HG03558 (cell line): ENCODE results near the gene ACLY.

ENCODE experiments used
- ATAC-seq: cut with Tn5 transposase; IDR thresholded peaks from one replicate; pipeline ENCODE4 v1.9.1; 2021; ENCODE audit warnings: moderate number of reproducible peaks; ENCODE audit not compliant: unreplicated experiment; ENCODE audit errors: extremely low read depth

The ACLY gene

GRCh38 chr17:41914358-41914766, 4.4 kb downstream of the ACLY start:
- no peak for ATAC-seq

GRCh38 chr17:41913798-41914197, 5.0 kb downstream of the ACLY start:
- no peak for ATAC-seq

DNA sequence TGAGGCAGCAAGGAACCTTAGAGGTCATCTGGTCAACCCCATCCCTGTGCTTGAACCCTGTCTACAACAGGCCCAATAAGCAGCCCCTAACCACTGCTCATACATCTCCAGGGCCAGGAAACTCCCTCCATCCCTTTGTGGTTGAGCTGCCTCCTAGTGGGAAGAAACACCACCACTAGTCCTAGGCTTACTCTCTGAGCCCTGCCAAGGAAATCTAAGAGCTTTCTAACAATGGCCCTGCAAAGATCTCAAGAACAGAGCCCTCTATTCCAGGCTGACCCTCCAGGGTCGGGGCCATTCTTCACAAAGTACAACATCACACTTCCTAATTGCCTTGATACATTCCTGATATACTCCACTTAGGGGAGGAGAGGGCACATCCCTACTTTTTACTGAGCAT, 5.8 kb downstream of the ACLY start:
- no peak for ATAC-seq

GRCh38 chr17:41910701-41911391, 7.9 kb downstream of the ACLY start:
- ATAC-seq, result no peak

GRCh38 chr17:41909088-41909487, 9.7 kb downstream of the ACLY start:
- ATAC-seq, result no peak

GRCh38 chr17:41907633-41908539, 10.9 kb downstream of the ACLY start:
- ATAC-seq, result no peak

- ATAC-seq, result no peak
These were observed 11.6 kb downstream of the ACLY start for GRCh38 chr17:41907185-41907556.

DNA sequence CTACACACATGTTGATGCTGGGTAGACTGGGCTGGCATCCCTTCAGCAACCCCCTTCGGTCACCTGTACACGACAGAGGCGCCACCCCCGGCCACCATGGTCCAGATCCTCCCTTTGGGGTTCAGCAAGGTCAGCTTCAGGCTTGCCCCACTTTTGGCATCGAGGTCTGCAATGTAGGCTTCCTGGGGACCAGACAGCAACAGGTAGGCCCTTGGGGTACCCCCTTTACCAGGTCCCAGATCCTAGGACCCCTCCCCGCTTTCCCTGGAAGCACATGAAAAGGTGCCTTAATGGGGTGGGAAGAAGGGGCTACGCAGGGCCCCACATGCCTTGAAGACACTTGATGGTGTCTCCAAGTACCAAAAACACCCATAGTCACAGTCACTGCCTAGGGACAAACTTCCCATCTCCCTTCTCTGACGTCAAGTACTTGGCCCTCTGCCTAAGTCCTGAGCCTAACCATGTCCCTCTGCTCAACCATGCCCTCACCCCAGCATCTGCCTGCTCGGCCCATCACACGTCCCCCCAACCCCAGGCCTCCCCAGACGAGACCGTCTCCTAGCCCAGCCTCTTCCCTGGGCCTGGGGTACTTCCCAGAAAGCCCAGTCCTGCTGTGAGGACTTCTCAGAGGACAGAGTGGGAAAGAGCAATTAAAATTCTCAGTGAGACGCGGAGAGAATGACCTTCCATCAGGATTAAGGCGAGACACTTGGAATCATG, 12.1 kb downstream of the ACLY start:
- no peak for ATAC-seq

GRCh38 chr17:41905172-41905571, 13.6 kb downstream of the ACLY start:
- no peak for ATAC-seq

- no peak for ATAC-seq
These were observed 14.4 kb downstream of the ACLY start for GRCh38 chr17:41904242-41904841.

DNA sequence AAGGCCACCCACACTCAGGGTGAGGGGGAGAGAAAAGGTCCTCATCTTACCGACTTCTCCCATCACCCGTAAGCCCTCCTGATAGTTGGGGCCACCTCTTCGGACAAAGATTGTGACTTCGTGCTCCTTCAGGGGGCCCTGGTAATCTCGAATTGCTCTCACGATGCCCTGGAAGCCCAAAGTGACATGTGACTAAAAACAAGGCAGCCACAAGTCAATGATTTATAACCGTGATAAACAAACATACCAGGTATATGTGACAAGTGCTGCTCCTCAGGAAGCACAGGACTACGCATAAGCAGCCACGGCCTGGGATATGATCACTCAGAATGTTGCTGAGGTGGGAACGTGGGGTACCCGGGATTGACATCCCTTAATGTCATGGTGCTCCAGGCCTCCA, 17.1 kb downstream of the ACLY start:
- no peak for ATAC-seq

DNA sequence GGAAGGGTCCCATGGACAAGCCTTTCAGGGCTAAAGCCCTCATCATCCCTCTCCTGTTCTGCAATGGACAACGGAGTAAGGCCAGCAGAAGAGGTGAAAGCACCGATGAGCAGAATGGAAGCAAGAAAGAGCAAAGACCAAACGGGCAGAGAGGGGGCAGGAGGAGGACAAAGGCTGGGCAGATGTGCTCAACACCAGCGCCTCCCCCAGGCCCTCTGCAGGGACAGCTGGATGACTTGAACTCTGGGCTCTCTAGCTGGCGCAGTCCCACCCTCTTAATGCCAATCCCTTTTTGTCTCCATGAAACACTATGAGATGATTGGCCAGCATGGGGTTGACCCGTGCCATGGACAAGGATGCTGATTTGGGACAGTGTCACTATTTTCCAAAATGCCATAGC, 22.0 kb downstream of the ACLY start:
- ATAC-seq, result no peak

DNA sequence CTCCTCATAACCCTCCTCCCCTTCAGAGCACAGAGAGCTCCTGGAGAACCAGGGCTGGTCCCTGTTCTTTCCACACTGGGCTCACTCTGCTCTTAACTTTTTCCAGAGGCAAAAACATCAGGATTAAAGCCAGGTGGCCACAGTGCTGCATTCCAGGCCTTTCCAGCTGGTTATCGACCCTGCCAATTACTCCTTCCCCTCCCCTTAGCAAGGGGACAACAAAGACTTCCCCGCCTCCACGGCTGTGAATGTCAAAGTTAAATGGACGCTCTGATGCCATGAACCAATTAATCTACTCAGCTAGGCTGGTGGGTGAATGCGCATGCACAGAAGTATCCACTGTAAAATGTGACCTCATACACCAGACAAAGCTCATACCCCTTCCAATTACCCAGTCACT, 23.1 kb downstream of the ACLY start:
- ATAC-seq, result no peak

- no peak for ATAC-seq
These were observed 23.9 kb downstream of the ACLY start for GRCh38 chr17:41894791-41895331.

DNA sequence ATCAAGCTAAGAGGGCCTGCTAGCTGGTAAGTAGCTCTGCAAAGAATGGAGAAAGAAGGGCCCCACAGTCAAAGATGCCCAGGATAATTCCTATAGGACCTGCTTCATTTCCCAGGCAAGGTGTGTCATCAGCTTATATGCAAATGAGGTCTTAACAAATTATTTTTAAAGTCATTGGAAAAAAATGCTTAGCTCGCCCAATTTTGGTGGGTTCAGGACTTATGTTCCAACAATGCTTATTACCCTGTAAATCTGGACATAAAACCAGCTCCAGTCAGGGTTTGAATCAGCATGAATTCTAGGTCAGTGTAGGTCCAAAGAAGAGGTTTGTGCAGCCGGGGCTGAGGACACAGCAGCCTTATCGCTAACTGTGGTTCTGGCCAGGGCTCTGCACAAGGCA, 25.4 kb downstream of the ACLY start:
- ATAC-seq, result no peak

DNA sequence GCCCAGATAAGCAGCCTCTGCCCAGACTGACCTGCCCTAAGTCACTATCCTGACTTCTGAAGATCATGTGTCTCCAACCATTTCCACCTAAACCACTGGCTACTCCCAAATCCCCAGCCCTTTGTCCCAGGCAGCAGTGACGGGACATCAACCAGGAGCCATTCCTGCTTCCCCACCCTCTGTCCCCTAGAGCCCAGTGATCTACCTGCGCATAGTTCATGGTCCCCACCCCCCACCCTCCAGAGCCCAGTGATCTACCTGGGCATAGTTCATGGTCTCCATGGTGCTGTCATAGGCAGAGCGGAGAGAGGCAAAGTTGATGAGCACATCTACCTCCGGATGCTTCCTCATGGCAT, 26.8 kb downstream of the ACLY start:
- no peak for ATAC-seq

GRCh38 chr17:41891135-41892020, 27.4 kb downstream of the ACLY start:
- ATAC-seq, result no peak

DNA sequence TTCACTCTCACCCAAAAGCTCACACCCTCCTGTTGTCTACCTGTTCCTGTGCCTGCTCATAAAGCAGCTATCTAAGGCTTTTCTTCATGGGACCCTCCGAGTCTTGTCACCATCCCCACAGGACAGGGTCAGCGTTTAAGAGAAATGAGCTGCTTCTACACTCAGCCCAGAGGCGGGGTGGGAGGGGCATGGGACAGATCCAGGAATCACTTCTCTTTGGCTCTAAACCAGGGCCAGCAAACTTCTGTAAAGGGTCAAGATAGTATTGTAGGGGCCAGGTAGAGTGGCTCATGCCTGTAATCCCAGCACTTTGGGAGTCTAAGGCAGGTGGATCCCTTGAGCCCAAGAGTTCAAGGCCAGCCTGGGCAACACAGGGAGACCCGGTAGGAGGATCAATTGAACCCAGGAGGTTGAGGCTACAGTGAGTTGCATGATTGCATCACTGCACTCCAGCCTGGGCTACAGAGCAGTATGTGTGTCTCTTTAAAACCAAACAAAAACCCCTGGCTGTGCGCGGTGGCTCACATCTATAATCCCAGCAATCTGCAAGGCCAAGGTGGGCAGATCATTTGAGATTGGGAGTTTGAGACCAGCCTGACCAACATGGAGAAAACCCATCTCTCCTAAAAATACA, 30.3 kb downstream of the ACLY start:
- no peak for ATAC-seq

GRCh38 chr17:41885733-41886132, 33.0 kb downstream of the ACLY start:
- no peak for ATAC-seq
